ENCODE results near the gene UHRF1. TPM values are rescaled to one million over a fixed set of nuclear protein-coding genes. Genes with fewer than 3 reads are reported as not detected.
A peak's percentile ranks its signal among the peaks of the same experiment; 100 is the strongest.
"Not testable (repeated sequence)": the region's sequence is repeated elsewhere in the genome, so short reads cannot be mapped to it uniquely, and the experiment has no call there.

Gene UHRF1
- total RNA-seq, 1 experiment from 2014 or later: 118 TPM

GRCh38 chr19:4933528-4933927, 24.2 kb downstream of the UHRF1 start:
- DNase-seq (ENCODE audit: low spot score): peak; percentile 25

DNA sequence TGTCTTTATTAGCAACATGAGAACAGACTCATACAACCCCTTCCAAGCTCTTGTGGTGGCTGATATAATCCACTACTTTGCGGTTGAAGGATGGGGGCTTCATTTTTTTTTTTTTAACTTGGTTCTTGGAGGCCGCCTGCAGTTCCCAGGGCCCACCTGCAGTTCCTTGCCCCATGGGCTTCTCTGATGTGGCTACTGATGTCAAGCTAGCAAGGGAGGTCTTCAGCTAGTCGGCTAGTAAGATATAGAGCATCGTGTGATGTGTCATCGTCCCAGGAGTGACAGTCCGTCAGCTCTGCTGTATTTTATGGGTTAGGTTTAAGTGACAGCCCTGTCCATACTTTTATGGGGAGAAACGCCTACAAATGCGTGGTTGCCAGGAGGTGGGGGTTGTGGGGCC, 26.1 kb downstream of the UHRF1 start:
- DNase-seq (ENCODE audit: low spot score): no peak

DNA sequence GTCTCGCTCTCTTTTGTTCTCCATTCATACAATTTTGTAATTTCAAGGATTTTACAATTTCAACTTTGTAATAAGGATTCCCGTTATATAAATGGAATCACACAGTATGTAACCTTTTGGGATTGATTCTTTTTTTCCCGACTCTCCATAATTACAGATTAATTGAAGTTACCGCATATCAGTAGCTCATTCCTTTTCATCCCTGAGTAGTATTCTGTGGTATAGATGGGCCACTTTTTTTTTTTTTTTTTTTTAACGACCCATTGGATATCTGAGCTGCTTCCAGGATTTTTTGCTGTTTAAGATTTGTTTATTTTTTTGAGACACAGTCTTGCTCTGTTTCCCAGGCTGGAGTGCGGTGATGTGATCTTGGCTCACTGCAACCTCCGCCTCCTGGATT, 27.8 kb downstream of the UHRF1 start:
- no peak for DNase-seq (ENCODE audit: low spot score)

- DNase-seq (ENCODE audit: low spot score): not testable (repeated sequence)
These were observed 29.2 kb downstream of the UHRF1 start for GRCh38 chr19:4938461-4938860.

GRCh38 chr19:4939466-4939865, 30.2 kb downstream of the UHRF1 start:
- no peak for DNase-seq (ENCODE audit: low spot score)

DNA sequence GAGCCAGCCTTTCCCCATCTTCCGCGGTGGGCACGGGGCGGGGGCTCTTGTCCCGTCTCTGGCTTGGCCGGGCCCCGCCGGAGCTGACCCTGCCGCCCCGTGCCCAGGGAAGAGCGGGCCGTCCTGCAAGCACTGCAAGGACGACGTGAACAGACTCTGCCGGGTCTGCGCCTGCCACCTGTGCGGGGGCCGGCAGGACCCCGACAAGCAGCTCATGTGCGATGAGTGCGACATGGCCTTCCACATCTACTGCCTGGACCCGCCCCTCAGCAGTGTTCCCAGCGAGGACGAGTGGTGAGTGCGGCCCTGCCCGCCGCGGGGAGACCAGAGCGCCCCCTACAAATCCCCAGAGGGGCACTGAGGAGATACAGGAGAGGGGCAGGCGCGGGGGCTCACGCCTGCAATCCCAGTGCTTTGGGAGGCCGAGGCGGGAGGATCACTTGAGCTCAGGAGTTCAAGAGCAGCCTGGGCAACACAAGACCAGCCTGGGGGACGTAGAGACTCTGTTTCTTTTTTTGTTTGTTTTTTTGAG, 32.4 kb downstream of the UHRF1 start:
- DNase-seq (ENCODE audit: low spot score): not testable (repeated sequence)

DNA sequence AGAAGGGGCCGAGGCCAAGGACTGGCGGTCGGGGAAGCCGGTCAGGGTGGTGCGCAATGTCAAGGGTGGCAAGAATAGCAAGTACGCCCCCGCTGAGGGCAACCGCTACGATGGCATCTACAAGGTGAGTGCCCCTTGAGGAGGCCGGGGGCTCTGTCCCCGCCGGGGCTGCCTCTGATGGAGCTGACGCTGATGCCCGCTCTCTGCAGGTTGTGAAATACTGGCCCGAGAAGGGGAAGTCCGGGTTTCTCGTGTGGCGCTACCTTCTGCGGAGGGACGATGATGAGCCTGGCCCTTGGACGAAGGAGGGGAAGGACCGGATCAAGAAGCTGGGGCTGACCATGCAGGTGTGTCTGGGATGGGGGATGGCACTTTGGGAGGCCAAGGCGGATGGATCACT, 41.3 kb downstream of the UHRF1 start:
- DNase-seq (ENCODE audit: low spot score): not testable (repeated sequence)

DNA sequence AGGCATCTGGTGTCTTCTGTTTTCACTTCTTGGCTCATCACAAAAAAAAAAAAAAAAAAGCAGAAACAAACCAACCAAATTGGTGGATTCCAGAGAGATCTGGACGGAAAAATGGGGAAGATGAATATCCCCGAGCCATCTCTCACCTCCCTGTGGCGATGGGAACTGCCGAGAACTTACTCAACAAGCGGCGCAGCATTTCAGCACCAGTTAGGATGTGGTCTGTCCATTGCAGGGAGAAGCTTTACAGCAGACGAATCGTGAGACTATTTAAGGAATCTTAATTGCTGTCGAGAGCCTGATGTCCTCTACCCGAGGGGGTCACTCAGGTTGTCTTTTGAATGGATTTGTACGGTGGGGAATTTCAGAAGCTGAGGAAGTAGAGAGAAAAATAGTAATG, 42.4 kb downstream of the UHRF1 start:
- no peak for DNase-seq (ENCODE audit: low spot score)

DNA sequence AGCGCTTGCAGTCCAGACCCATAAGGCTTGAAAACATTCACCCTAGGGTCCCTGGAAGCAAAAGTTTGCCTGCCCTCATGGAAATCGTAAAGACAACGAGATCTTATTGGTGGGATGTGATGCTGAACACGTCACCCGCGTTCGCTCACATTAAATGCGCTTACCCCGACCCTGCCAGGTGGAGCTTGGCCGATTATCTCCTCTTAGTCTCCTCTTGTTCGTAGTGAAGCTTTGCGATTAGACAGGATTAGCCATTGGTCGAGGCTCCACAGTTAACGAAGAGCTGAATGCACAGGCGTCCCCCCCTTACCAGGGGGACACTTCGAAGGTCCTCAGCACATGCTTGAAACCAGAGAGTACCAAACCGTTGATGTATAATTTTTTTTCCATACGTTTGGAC, 43.6 kb downstream of the UHRF1 start:
- no peak for DNase-seq (ENCODE audit: low spot score)

DNA sequence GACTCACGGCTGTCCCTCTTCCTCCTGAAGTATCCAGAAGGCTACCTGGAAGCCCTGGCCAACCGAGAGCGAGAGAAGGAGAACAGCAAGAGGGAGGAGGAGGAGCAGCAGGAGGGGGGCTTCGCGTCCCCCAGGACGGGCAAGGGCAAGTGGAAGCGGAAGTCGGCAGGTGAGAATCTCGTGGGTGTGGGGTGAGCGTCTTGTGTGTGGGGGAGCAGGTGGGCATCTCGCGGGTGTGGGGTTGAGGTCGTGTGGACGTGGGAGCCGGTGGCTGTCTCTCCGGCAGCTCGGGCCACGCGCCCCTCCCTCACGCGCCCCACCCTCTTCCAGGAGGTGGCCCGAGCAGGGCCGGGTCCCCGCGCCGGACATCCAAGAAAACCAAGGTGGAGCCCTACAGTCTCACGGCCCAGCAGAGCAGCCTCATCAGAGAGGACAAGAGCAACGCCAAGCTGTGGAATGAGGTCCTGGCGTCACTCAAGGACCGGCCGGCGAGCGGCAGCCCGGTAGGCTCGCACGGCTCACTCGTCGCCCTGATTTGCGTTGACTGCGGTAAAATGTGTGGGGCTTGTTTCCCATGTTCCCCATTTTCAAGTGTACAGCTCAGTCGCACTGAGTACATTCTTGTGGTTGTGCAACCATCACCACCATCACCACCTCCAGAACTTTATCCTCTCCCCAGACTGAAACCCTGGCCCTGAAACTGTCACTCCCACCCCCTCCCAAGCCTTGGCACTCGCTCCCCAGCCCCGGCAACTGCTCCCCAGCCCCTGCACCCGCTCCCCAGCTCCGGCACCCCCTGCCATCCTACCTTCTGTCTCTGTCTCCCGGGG, 45.2 kb downstream of the UHRF1 start:
- not testable (repeated sequence) for DNase-seq (ENCODE audit: low spot score)

GRCh38 chr19:4955274-4955673, 46.0 kb downstream of the UHRF1 start:
- DNase-seq (ENCODE audit: low spot score): no peak

GRCh38 chr19:4957981-4958380, 48.7 kb downstream of the UHRF1 start:
- DNase-seq (ENCODE audit: low spot score): no peak

GRCh38 chr19:4962085-4962619, 52.9 kb downstream of the UHRF1 start:
- DNase-seq (ENCODE audit: low spot score): no peak

DNA sequence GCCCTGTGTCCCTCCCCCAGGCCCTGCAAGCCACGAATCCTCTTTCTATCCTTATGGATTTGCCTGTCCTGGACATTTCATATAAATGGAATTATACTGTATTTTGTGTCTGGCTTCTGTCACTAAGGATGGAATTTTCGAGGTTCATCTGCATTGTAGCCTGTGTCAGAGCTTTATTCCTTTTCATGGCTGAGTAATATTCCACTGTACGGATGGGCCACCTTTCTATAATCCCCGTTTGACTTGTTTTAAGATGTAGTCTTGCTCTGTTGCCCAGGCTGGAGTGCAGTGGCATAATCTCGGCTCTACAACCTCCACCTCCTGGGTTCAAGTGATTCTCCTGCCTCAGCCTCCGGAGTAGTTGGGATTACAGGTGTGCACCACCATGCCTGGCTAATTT, 55.8 kb downstream of the UHRF1 start:
- no peak for DNase-seq (ENCODE audit: low spot score)

- no peak for DNase-seq (ENCODE audit: low spot score)
These were observed 57.3 kb downstream of the UHRF1 start for GRCh38 chr19:4966591-4966990.

DNA sequence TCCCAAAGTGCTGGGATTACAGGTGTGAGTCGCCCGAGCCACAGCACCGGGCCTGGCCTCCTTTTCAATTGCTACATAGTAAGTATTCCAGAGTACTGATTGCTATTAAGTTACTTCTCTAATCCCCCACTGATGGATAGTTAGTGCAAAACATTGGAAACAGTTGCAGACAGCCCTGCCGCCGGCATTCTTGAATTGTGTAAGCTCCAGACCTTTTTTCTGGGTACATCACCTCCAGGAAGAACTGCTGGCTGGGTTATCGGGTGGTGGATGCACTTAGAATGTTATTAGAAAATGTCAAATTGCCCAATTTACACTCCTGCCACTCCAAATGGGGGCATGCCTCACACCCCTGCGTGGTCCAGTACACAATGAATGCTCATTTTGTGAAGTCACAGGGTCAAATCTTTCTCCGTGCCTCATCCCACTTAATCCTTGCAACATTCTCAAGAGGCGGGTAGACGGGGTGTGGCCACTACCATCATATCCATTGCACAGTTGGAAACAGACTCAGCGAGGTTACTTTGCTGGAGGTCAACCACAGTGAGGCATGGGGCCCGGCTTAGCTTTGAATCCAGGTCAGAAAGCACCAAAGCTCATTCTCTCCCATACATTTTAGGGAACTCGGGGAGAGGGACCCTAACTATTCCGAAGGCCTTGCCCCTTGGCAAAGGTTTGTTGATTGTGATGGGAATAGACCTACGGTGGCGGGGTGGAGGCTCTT, 58.6 kb downstream of the UHRF1 start:
- DNase-seq (ENCODE audit: low spot score): peak; percentile 45

DNA sequence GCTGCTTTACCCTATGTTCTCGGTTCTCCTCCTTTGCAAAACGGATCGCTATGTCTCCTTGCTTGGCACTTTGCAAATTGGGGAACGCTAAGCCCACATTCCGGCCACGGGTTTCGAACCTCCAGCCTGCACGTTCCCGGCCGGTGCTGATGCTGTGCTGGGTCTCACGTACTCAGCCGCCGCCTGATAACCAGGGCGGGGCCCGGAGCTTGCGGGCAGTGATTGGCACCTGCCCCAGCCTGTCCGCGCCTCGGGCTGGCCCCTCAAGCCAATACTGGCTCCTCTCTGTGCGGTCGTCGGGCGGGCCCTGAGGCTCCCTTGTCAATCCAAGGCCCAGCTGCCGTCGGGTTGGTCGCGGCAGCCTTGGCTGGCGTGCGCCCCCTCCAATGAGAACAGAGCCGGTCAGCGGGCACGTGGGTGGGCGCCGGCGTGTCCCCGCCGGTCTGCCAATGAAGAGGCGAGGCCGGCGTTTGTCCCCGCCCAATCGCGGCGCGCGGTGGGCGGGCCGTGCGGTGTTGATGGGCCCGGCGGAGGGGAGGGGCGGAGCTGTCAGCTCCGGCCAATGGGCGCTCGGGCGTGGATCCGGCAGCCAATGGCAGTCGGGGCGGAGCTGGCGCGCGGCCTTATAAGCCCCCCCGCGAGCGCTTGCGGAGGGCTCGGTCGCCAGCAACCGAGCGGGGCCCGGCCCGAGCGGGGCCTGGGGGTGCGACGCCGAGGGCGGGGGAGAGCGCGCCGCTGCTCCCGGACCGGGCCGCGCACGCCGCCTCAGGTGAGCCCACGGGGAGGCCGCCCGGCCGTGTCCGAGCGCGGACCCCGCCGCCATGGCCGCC, 59.4 kb downstream of the UHRF1 start, which contains the start of gene KDM4B:
Gene KDM4B, plus strand, starts transcription at position 652 of the 830 bp plus-strand sequence. CDS start 63,778 bp downstream, outside the sequence.
- DNase-seq (ENCODE audit: low spot score): peak; percentile 98

DNA sequence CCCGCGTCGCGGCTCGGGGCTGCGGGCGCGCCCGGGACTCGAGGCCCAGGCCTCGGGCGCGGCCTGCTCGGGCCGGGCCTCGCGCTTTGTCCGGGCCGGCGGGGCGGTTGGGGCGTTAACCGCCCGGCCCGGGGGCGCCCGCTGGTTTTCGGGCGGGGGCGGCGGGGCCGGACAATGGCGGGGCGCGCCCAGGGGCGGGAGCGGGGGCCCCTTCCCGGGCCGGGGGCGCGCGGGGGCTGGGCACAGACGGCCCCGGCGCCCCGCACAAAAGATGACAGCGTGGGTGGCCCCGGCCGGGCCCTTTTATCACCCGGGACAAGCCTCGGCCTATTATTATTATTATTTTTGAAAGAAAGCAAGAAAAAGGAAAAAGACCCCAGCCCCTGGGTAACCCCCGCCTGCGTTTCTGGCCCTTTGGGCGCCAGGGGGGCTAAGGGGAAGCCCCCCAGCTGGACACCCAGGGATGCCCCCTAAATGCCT, 60.0 kb downstream of the UHRF1 start:
- no peak for DNase-seq (ENCODE audit: low spot score)

DNA sequence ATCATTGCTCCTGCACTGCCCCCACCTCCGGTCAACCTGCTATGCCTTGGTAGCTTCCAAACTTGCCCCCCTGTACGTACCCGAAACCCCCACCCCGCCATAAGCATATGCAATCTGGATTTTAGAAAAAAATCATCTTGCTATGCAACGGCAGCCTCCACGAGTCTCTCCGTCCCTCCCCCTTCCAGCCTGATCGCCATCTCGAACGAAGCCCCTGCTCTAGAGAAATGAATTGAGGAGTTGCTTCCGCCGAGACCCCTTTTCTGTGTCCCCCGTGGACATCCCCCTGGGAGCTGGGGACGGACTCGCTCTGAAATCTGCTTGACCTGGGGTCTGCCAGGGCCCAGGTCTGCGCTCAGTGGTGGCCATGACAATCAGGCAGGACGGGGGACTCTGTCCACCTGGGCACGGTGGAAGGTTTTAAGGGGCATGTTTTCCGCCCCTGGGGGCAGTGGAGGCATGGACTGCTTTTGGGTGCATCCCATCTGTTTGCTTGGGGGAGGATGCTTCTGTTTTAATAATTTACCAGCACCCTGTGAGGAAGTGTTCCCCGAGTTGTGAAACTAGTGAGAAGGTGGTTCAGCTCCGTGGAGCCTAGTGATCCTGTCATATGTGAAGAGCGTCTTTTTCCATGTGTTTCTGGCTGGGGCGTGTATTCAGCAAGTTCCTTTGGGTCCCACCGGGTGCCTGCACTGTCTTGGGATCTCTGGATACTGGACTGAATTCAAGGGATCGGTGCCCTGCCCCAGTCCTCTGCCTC, 60.7 kb downstream of the UHRF1 start:
- no peak for DNase-seq (ENCODE audit: low spot score)

DNA sequence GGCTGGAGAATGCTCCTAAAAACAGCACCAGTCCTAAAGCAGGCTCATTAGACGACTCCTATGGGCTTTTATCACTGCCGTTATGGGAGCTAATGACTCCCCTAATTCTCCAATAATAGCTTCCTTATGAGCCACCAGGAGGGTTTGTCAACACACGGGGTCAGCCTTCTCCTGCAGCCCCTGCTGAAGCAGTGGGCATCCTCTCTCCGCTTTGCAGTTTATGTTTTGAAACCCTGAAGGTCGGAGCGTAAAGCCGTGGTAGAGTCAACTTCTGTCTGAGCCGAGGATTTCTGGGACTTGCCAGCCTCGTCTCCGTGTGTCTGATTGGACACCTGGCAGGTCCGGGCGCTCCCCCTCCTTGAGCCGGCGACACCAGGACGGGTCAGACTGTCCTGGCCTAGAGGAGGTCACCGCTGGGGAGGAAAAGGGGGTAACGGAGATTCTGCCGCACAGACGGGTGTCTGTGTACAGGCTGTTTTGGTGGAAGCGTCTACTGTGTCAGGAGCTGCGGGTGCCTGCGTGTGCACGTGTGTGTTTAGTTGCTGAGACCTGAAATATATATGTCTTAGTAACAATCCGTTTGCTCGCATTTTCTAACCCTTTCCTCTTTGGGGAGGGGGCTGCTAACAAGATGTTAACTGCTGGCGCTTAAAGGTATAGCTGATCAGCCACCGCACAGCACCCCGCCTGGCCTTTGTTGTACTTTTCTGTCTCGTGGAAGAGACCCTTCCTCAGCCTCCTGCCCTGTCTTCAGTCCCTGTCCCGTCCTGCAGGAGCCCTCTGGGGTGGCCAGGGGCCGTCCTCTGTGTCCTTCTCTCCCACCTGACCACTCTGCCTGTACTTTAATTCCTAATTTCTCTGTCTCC, 61.5 kb downstream of the UHRF1 start:
- no peak for DNase-seq (ENCODE audit: low spot score)

Data from A172 (cell line).